ENCODE data around the gene PLPP2. TPM values are rescaled to one million over a fixed set of nuclear protein-coding genes. Genes with fewer than 3 reads are reported as not detected.

Gene PLPP2
- total RNA-seq, 2 experiments from 2014 or later, result 0.03 to 0.80 TPM

DNA sequence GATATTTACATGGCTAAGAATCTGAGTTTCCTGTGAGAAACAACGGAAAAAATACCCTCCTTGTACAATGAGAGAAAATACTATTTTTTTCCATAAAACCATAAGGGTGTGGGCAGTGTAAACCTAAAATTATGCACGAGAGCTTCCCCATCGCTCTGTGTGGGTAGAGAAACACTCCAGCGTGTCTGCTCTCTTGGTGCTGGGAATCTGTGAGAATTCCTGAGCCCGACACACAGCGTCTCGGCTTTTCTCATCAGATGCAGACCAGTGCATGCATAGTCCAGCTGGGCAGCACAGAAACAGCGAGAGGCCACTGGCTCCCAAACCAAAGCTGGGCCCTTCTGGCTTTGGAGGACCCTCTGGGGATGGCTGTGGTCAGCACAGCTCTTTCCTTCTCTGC lies 12.0 kb downstream of the PLPP2 start:
- TF ChIP-seq, protein P1, sequence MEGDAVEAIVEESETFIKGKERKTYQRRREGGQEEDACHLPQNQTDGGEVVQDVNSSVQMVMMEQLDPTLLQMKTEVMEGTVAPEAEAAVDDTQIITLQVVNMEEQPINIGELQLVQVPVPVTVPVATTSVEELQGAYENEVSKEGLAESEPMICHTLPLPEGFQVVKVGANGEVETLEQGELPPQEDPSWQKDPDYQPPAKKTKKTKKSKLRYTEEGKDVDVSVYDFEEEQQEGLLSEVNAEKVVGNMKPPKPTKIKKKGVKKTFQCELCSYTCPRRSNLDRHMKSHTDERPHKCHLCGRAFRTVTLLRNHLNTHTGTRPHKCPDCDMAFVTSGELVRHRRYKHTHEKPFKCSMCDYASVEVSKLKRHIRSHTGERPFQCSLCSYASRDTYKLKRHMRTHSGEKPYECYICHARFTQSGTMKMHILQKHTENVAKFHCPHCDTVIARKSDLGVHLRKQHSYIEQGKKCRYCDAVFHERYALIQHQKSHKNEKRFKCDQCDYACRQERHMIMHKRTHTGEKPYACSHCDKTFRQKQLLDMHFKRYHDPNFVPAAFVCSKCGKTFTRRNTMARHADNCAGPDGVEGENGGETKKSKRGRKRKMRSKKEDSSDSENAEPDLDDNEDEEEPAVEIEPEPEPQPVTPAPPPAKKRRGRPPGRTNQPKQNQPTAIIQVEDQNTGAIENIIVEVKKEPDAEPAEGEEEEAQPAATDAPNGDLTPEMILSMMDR (conservative IDR thresholded peaks at IDR 0.05; ENCODE audit: low read length), result no peak
- TF ChIP-seq EZH2phosphoT487 (IDR thresholded peaks at IDR 0.05; ENCODE audit: borderline replicate concordance, low read depth, low read length), result no peak
- POLR2A ChIA-PET, result no interaction called here

DNA sequence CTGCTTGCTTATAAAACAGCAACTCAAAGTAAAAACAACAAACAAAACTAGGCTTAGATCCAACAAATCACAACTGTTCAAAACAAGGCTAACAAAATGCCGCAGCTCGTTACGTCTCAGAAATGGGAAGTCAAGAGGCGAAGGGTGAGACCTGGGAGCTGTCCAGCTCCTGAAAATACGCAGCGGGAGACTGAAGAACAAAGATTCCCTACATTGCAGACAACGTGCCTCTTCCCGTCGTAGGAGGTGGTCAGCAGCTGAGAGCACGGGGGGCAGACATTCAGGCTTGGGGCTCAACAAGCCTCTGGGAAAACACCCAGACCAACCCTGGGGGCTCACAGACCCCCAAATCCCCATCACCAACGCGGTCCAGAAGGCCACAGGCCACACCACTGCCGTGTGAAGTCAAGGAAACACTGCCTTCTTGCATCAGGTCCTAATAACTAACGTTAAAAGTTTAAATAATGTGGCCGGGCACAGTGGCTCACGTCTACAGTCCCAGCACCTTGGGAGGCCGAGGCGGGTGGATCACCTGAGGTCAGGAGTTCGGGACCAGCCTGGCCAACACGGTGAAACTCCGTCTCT lies 13.5 kb downstream of the PLPP2 start:
- POLR2A ChIA-PET, result no interaction called here
- Histone ChIP-seq H3K79me2 (ENCODE audit: insufficient read depth, low read depth, low read length) (no peaks in the 10 kb centered on the region), H3K4me2 (ENCODE audit: low read length) (no peak overlapping the region), H3K9me3 (ENCODE audit: low read length) (no peaks in the 10 kb centered on the region), H3K9me2 (ENCODE audit: insufficient read depth, low read length) (no peaks in the 10 kb centered on the region), H3K36me3 (ENCODE audit: insufficient read depth, low read length) (no peaks in the 10 kb centered on the region), H3K4me1 (ENCODE audit: insufficient read depth, low read length, poor library complexity, severe bottlenecking) (no peaks in the 10 kb centered on the region), H3K27ac (ENCODE audit: low read depth, low read length, poor library complexity, severe bottlenecking) (no peak overlapping the region), H2AFZ (ENCODE audit: low read length) (no peak overlapping the region), H3K4me3 (ENCODE audit: low read depth, low read length, poor library complexity, severe bottlenecking) (no peak overlapping the region), H4K20me1 (ENCODE audit: insufficient read depth, low read length) (no peaks in the 10 kb centered on the region)
- intact Hi-C loops (cut with micrococcal nuclease; ENCODE audit: unreplicated experiment), result no loop called here
- BruUV-seq (replicated peaks), result no TSS peak
- DNase-seq (ENCODE audit: low spot score), result no peak
- TF ChIP-seq, protein P1 (conservative IDR thresholded peaks at IDR 0.05; ENCODE audit: low read length), result no peak
- no peak for TF ChIP-seq EZH2phosphoT487 (IDR thresholded peaks at IDR 0.05; ENCODE audit: borderline replicate concordance, low read depth, low read length)
- CTCF ChIA-PET (ENCODE audit: unreplicated experiment), result no interaction called here

More for the DNA sequence above, 12.0 kb downstream of the PLPP2 start:
- H3K79me2 ChIP-seq (ENCODE audit: insufficient read depth, low read depth, low read length), result no peaks in the 10 kb centered on the region
- H3K36me3 ChIP-seq (ENCODE audit: insufficient read depth, low read length), result no peaks in the 10 kb centered on the region
- H3K4me3 ChIP-seq (ENCODE audit: low read depth, low read length, poor library complexity, severe bottlenecking), result no peak overlapping the region
- no peak overlapping the region for H3K4me2 ChIP-seq (ENCODE audit: low read length)
- BruUV-seq (replicated peaks), result no TSS peak
- no peaks in the 10 kb centered on the region for H4K20me1 ChIP-seq (ENCODE audit: insufficient read depth, low read length)
- H2AFZ ChIP-seq (ENCODE audit: low read length), result no peak overlapping the region
- H3K9me2 ChIP-seq (ENCODE audit: insufficient read depth, low read length), result no peaks in the 10 kb centered on the region
- intact Hi-C loops (cut with micrococcal nuclease; ENCODE audit: unreplicated experiment), result no loop called here
- no peaks in the 10 kb centered on the region for H3K4me1 ChIP-seq (ENCODE audit: insufficient read depth, low read length, poor library complexity, severe bottlenecking)
- H3K9me3 ChIP-seq (ENCODE audit: low read length), result no peaks in the 10 kb centered on the region
- H3K27ac ChIP-seq (ENCODE audit: low read depth, low read length, poor library complexity, severe bottlenecking), result no peak overlapping the region
- CTCF ChIA-PET (ENCODE audit: unreplicated experiment), result no interaction called here
- DNase-seq (ENCODE audit: low spot score), result no peak

DNA sequence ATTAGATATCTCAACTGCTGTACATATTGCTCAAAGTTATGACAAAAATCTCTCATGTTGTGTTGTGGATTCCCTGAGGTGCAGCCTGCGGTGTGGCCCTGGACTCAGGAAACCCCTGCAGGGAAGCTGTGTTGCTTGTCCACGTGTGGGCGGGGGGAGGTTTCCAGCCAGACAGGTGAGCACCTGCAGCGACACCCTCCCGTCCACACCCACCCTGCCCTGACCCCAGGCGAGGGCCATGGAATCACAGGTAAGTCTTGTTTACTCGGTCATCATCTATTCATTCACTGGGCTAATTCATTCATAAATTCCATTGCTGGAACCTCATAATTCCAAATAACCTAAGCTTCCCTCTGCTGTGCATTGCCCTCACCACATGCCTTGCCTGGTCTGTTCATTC lies 14.1 kb downstream of the PLPP2 start:
- Histone ChIP-seq H3K27ac (ENCODE audit: low read depth, low read length, poor library complexity, severe bottlenecking) (no peak overlapping the region), H4K20me1 (ENCODE audit: insufficient read depth, low read length) (no peaks in the 10 kb centered on the region), H3K36me3 (ENCODE audit: insufficient read depth, low read length) (no peaks in the 10 kb centered on the region), H2AFZ (ENCODE audit: low read length) (no peak overlapping the region), H3K9me3 (ENCODE audit: low read length) (no peaks in the 10 kb centered on the region), H3K4me3 (ENCODE audit: low read depth, low read length, poor library complexity, severe bottlenecking) (no peak overlapping the region), H3K79me2 (ENCODE audit: insufficient read depth, low read depth, low read length) (no peaks in the 10 kb centered on the region), H3K4me2 (ENCODE audit: low read length) (no peak overlapping the region), H3K9me2 (ENCODE audit: insufficient read depth, low read length) (no peaks in the 10 kb centered on the region), H3K4me1 (ENCODE audit: insufficient read depth, low read length, poor library complexity, severe bottlenecking) (no peaks in the 10 kb centered on the region)
- ChIA-PET CTCF (ENCODE audit: unreplicated experiment) (no interaction called here), POLR2A (no interaction called here)
- no TSS peak for BruUV-seq (replicated peaks)
- intact Hi-C loops (cut with micrococcal nuclease; ENCODE audit: unreplicated experiment), result no loop called here
- DNase-seq (ENCODE audit: low spot score), result no peak
- no peak for TF ChIP-seq EZH2phosphoT487 (IDR thresholded peaks at IDR 0.05; ENCODE audit: borderline replicate concordance, low read depth, low read length)
- TF ChIP-seq, protein P1 (conservative IDR thresholded peaks at IDR 0.05; ENCODE audit: low read length), result no peak

Measured in OCI-LY7 (cell line).